ENCODE measurements around the gene HRAS. TPM values are rescaled to one million over a fixed set of nuclear protein-coding genes. Genes with fewer than 3 reads are reported as not detected.

HRAS gene
- total and polyA plus RNA-seq, 2 of the 13 experiments (the other 11 are each of a cell fraction or from before 2014, with no cell fraction given), result 32.9 to 50.0 TPM

DNA sequence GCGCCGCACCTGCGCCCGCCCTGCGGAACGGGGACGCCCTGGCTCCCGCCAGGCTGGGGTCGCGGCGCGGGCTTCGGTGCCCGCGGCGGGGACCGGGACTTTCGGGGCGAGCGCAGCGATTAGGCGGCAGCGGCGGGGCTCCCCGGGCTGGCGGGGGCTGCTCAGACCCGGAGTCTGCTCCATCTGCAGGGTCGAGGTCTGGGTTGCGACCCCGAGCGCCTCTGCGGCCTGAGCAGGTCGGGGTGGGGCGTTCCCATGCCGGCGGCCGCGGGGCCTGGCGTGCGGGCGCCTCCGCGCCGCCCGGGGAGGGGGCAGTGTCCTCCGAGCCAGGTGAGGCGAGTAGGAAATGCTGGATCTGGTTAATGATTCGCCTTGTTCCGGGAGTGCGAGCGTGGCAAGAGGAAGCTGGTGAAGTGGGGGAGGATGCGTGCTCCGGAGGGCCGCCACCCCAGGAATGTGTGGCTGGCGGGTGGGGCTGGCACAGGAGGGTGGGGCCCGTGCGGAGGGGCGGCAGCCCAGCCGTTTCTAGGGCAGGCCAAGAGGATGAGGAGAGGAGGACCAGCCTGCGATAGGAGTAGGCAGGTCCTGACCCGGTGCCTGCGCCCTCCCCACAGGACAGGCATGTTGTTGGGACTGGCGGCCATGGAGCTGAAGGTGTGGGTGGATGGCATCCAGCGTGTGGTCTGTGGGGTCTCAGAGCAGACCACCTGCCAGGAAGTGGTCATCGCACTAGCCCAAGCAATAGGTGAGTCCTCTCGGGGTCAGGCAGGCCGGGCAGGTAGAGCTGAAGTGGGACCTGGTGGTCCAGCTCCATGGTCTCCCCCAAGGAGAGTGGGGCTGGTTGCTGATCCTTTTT is 26.0 kb upstream of the HRAS start (continued):
- TF ChIP-seq ZNF598 (CRISPR knock-in tag; IDR thresholded peaks at IDR 0.05; ENCODE audit: borderline replicate concordance) (no peak), ZNF569 (CRISPR knock-in tag; IDR thresholded peaks at IDR 0.05; ENCODE audit: borderline replicate concordance) (no peak), ISX (CRISPR knock-in tag; conservative IDR thresholded peaks at IDR 0.05) (no peak), ZNF670 (CRISPR knock-in tag; IDR thresholded peaks at IDR 0.05; ENCODE audit: borderline replicate concordance) (no peak), ZNF18 (CRISPR knock-in tag; IDR thresholded peaks at IDR 0.05; ENCODE audit: insufficient replicate concordance) (no peak), RNF2 (conservative IDR thresholded peaks at IDR 0.05; ENCODE audit: low read depth) (no peak), HNRNPLL (IDR thresholded peaks at IDR 0.05; ENCODE audit: low read depth, low read length, poor library complexity, severe bottlenecking) (no peak), ZNF878 (CRISPR knock-in tag; IDR thresholded peaks at IDR 0.05) (0 out of 2 replicates have a peak, but pooled peaks have one; percentile 54), KDM1A (CRISPR knock-in tag; IDR thresholded peaks at IDR 0.05) (no peak), MYPOP (CRISPR knock-in tag; IDR thresholded peaks at IDR 0.05) (peak; percentile 26; the same call in 1 of the 2 replicates), ZNF44 (CRISPR knock-in tag; IDR thresholded peaks at IDR 0.05) (no peak), SNRNP70 (IDR thresholded peaks at IDR 0.05; ENCODE audit: low read depth, low read length) (no peak), ZNF235 (CRISPR knock-in tag; IDR thresholded peaks at IDR 0.05; ENCODE audit: borderline replicate concordance) (no peak), ZNF224 (CRISPR knock-in tag; IDR thresholded peaks at IDR 0.05) (no peak), BCL6 (CRISPR knock-in tag; IDR thresholded peaks at IDR 0.05) (peak; percentile 29; the same call in 1 of the 2 replicates), ZZZ3 (CRISPR knock-in tag; IDR thresholded peaks at IDR 0.05; ENCODE audit: borderline replicate concordance) (no peak), ZBTB7B (CRISPR knock-in tag; IDR thresholded peaks at IDR 0.05) (peak; percentile 41; the same call in 1 of the 2 replicates), POLR2G (IDR thresholded peaks at IDR 0.05; ENCODE audit: low read depth, low read length) (peak; percentile 68), TCF7 (IDR thresholded peaks at IDR 0.05; ENCODE audit: low read depth) (no peak), ZNF740 (CRISPR knock-in tag; IDR thresholded peaks at IDR 0.05) (0 out of 2 replicates have a peak, but pooled peaks have one; percentile 39), ZNF256 (CRISPR knock-in tag; conservative IDR thresholded peaks at IDR 0.05) (no peak), KDM3A (CRISPR knock-in tag; IDR thresholded peaks at IDR 0.05; ENCODE audit: low read depth) (no peak)
- TF ChIP-seq, protein P1, sequence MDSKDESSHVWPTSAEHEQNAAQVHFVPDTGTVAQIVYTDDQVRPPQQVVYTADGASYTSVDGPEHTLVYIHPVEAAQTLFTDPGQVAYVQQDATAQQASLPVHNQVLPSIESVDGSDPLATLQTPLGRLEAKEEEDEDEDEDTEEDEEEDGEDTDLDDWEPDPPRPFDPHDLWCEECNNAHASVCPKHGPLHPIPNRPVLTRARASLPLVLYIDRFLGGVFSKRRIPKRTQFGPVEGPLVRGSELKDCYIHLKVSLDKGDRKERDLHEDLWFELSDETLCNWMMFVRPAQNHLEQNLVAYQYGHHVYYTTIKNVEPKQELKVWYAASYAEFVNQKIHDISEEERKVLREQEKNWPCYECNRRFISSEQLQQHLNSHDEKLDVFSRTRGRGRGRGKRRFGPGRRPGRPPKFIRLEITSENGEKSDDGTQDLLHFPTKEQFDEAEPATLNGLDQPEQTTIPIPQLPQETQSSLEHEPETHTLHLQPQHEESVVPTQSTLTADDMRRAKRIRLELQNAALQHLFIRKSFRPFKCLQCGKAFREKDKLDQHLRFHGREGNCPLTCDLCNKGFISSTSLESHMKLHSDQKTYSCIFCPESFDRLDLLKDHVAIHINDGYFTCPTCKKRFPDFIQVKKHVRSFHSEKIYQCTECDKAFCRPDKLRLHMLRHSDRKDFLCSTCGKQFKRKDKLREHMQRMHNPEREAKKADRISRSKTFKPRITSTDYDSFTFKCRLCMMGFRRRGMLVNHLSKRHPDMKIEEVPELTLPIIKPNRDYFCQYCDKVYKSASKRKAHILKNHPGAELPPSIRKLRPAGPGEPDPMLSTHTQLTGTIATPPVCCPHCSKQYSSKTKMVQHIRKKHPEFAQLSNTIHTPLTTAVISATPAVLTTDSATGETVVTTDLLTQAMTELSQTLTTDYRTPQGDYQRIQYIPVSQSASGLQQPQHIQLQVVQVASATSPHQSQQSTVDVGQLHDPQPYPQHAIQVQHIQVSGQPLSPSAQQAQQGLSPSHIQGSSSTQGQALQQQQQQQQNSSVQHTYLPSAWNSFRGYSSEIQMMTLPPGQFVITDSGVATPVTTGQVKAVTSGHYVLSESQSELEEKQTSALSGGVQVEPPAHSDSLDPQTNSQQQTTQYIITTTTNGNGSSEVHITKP (CRISPR knock-in tag; IDR thresholded peaks at IDR 0.05; ENCODE audit: low read depth), result peak; percentile 90
